ENCODE data around the gene IGF1. TPM values are rescaled to one million over a fixed set of nuclear protein-coding genes. Genes with fewer than 3 reads are reported as not detected.

The IGF1 gene
- total RNA-seq, 1 experiment from 2014 or later, result 0.42 TPM

GRCh38 chr12:102421802-102422583 lies 58.4 kb downstream of the IGF1 start:
- ChIA-PET POLR2A (no interaction called here), CTCF (no interaction called here), RAD21 (ENCODE audit: low non-redundant PET in 1 of 2, low total read pairs in 2 of 2, uncharacterized antibody in 2 of 2, unreplicated experiment in 2 of 2) (no interaction called here)
- Histone ChIP-seq H3K36me3 (ENCODE audit: control insufficient read depth in 1 of 2, insufficient read depth in 2 of 2, low read length in 2 of 2) (no peaks in the 10 kb centered on the region), H3K4me2 (ENCODE audit: low read length) (no peak overlapping the region), H2AFZ (ENCODE audit: low read depth, low read length, poor library complexity, severe bottlenecking) (no peak overlapping the region), H3K79me2 (ENCODE audit: insufficient read depth, low read length) (no peaks in the 10 kb centered on the region), H3K9ac (ENCODE audit: low read length) (no peak overlapping the region), H3K4me1 (ENCODE audit: control insufficient read depth in 1 of 2, insufficient read depth in 2 of 2, low read length in 2 of 2) (no peaks in the 10 kb centered on the region), H3K9me2 (ENCODE audit: insufficient read depth) (no peaks in the 10 kb centered on the region), H3K27ac (ENCODE audit: low read depth, low read length) (no peak overlapping the region), H3K9me3 (ENCODE audit: control insufficient read depth in 1 of 2, insufficient read depth in 1 of 2, low read depth in 1 of 2, low read length in 2 of 2) (no peaks in the 10 kb centered on the region), H3K27me3 (ENCODE audit: insufficient read depth, low read length) (no peaks in the 10 kb centered on the region), H3K4me3 (replicated peaks in 1 of 2; ENCODE audit: low read depth in 1 of 2, low read length in 2 of 2) (no peak overlapping the region), H4K20me1 (ENCODE audit: insufficient read depth) (no peaks in the 10 kb centered on the region)
- no peak for TF ChIP-seq POLR2AphosphoS5 (IDR thresholded peaks at IDR 0.05; ENCODE audit: low read depth, low read length)
- TF ChIP-seq, protein P1, sequence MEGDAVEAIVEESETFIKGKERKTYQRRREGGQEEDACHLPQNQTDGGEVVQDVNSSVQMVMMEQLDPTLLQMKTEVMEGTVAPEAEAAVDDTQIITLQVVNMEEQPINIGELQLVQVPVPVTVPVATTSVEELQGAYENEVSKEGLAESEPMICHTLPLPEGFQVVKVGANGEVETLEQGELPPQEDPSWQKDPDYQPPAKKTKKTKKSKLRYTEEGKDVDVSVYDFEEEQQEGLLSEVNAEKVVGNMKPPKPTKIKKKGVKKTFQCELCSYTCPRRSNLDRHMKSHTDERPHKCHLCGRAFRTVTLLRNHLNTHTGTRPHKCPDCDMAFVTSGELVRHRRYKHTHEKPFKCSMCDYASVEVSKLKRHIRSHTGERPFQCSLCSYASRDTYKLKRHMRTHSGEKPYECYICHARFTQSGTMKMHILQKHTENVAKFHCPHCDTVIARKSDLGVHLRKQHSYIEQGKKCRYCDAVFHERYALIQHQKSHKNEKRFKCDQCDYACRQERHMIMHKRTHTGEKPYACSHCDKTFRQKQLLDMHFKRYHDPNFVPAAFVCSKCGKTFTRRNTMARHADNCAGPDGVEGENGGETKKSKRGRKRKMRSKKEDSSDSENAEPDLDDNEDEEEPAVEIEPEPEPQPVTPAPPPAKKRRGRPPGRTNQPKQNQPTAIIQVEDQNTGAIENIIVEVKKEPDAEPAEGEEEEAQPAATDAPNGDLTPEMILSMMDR (IDR thresholded peaks at IDR 0.05 in 2 of 3, conservative IDR thresholded peaks at IDR 0.05 in 1 of 3; ENCODE audit: borderline replicate concordance in 1 of 3, insufficient read depth in 1 of 3, low read depth in 2 of 3, low read length in 2 of 3), result no peak
- intact Hi-C loops (cut with micrococcal nuclease), result no loop called here
- BruUV-seq (replicated peaks), result no TSS peak
- DNase-seq (ENCODE audit: low read depth, low spot score) (no peak), ATAC-seq (no peak)

GRCh38 chr12:102419094-102419764 lies 61.1 kb downstream of the IGF1 start:
- no peaks in the 10 kb centered on the region for H3K27me3 ChIP-seq (ENCODE audit: insufficient read depth, low read length)
- no peak overlapping the region for H3K4me2 ChIP-seq (ENCODE audit: low read length)
- no peaks in the 10 kb centered on the region for H3K79me2 ChIP-seq (ENCODE audit: insufficient read depth, low read length)
- ChIA-PET RAD21 (ENCODE audit: low non-redundant PET in 1 of 2, low total read pairs in 2 of 2, uncharacterized antibody in 2 of 2, unreplicated experiment in 2 of 2) (no interaction called here), CTCF (no interaction called here), POLR2A (no interaction called here)
- no peaks in the 10 kb centered on the region for H4K20me1 ChIP-seq (ENCODE audit: insufficient read depth)
- no peak overlapping the region for H3K4me3 ChIP-seq (replicated peaks in 1 of 2; ENCODE audit: low read depth in 1 of 2, low read length in 2 of 2)
- ATAC-seq, result no peak
- H2AFZ ChIP-seq (ENCODE audit: low read depth, low read length, poor library complexity, severe bottlenecking), result no peak overlapping the region
- DNase-seq (ENCODE audit: low read depth, low spot score), result no peak
- H3K27ac ChIP-seq (ENCODE audit: low read depth, low read length), result no peak overlapping the region
- no peak overlapping the region for H3K9ac ChIP-seq (ENCODE audit: low read length)
- no peaks in the 10 kb centered on the region for H3K9me3 ChIP-seq (ENCODE audit: control insufficient read depth in 1 of 2, insufficient read depth in 1 of 2, low read depth in 1 of 2, low read length in 2 of 2)
- no peaks in the 10 kb centered on the region for H3K9me2 ChIP-seq (ENCODE audit: insufficient read depth)
- H3K36me3 ChIP-seq (ENCODE audit: control insufficient read depth in 1 of 2, insufficient read depth in 2 of 2, low read length in 2 of 2), result no peaks in the 10 kb centered on the region
- no peaks in the 10 kb centered on the region for H3K4me1 ChIP-seq (ENCODE audit: control insufficient read depth in 1 of 2, insufficient read depth in 2 of 2, low read length in 2 of 2)
- BruUV-seq (replicated peaks), result no TSS peak
- intact Hi-C loops (cut with micrococcal nuclease), result no loop called here
- TF ChIP-seq REST (IDR thresholded peaks at IDR 0.05; ENCODE audit: low read depth) (no peak), TCF7L2 (IDR thresholded peaks at IDR 0.05; ENCODE audit: borderline replicate concordance, extremely low read depth, insufficient read depth, insufficient read length) (no peak), EGR1 (IDR thresholded peaks at IDR 0.05; ENCODE audit: low read depth) (no peak), YY1 (IDR thresholded peaks at IDR 0.05; ENCODE audit: extremely low read depth, insufficient replicate concordance, low read depth, low read length) (no peak), ATF3 (IDR thresholded peaks at IDR 0.05) (no peak), ZBTB33 (IDR thresholded peaks at IDR 0.05; ENCODE audit: extremely low read depth, insufficient replicate concordance, low read length) (no peak)
